Endothelial cell of hepatic sinusoid (primary cell): ENCODE data around the gene CITED2.

Experiments
- in situ Hi-C: cut with HindIII; loops from 2 replicates; pipeline ENCODE4 v1.10.0; 2017; ENCODE audit warnings: low sequenced_read_pairs

CITED2 gene

GRCh38 chr6:139388384-139388783 is 13.9 kb upstream of the CITED2 start:
- in situ Hi-C loops = no loop called here

- in situ Hi-C loops = no loop called here
Observed at GRCh38 chr6:139386404-139386803, 12.0 kb upstream of the CITED2 start.

- in situ Hi-C loops = no loop called here
Observed at GRCh38 chr6:139381216-139381865, 6.9 kb upstream of the CITED2 start.

- in situ Hi-C loops = no loop called here
Observed at GRCh38 chr6:139380611-139381010, 6.2 kb upstream of the CITED2 start.

GRCh38 chr6:139380168-139380567 is 5.7 kb upstream of the CITED2 start:
- in situ Hi-C loops = no loop called here

- in situ Hi-C loops = loop anchor here (5.0 to 10.0 kb wide), 3 partner anchors 158 to 1066 kb away; no protein-coding TSS in a partner anchor
Observed at GRCh38 chr6:139378882-139379341, 4.5 kb upstream of the CITED2 start.

- in situ Hi-C loops = loop anchor here (5.0 to 10.0 kb wide), 3 partner anchors 159 to 1067 kb away; no protein-coding TSS in a partner anchor
Observed at GRCh38 chr6:139378226-139378625, 3.8 kb upstream of the CITED2 start.

- in situ Hi-C loops = loop anchor here (5.0 to 10.0 kb wide), 3 partner anchors 161 to 1068 kb away; no protein-coding TSS in a partner anchor
Observed at GRCh38 chr6:139376604-139377218, 2.3 kb upstream of the CITED2 start.

GRCh38 chr6:139376017-139376330 is 1.5 kb upstream of the CITED2 start:
- in situ Hi-C loops = loop anchor here (5.0 to 10.0 kb wide), 3 partner anchors 161 to 1069 kb away; no protein-coding TSS in a partner anchor

- in situ Hi-C loops = loop anchor here (5.0 to 10.0 kb wide), 3 partner anchors 162 to 1069 kb away; no protein-coding TSS in a partner anchor
Observed at GRCh38 chr6:139375226-139376016, 973 bp upstream of the CITED2 start.

GRCh38 chr6:139373928-139374356 is 506 bp downstream of the CITED2 start:
- in situ Hi-C loops = loop anchor here (10.0 kb wide), 2 partner anchors 681 to 1071 kb away; no protein-coding TSS in a partner anchor

- in situ Hi-C loops = loop anchor here (10.0 kb wide), 2 partner anchors 681 to 1071 kb away; no protein-coding TSS in a partner anchor
Observed at GRCh38 chr6:139373154-139373927, 1.1 kb downstream of the CITED2 start.

GRCh38 chr6:139372326-139373153 is 1.9 kb downstream of the CITED2 start:
- in situ Hi-C loops = loop anchor here (10.0 kb wide), 2 partner anchors 682 to 1072 kb away; no protein-coding TSS in a partner anchor

GRCh38 chr6:139371421-139372203 is 2.8 kb downstream of the CITED2 start:
- in situ Hi-C loops = loop anchor here (10.0 kb wide), 2 partner anchors 683 to 1073 kb away; no protein-coding TSS in a partner anchor

GRCh38 chr6:139370999-139371345 is 3.5 kb downstream of the CITED2 start:
- in situ Hi-C loops = loop anchor here (10.0 kb wide), 2 partner anchors 684 to 1074 kb away; no protein-coding TSS in a partner anchor

GRCh38 chr6:139370283-139370998 is 4.0 kb downstream of the CITED2 start:
- in situ Hi-C loops = loop anchor here (10.0 kb wide), 2 partner anchors 684 to 1074 kb away; no protein-coding TSS in a partner anchor

GRCh38 chr6:139369568-139370282 is 4.7 kb downstream of the CITED2 start:
- in situ Hi-C loops = loop anchor here (10.0 kb wide), 2 partner anchors 685 to 1075 kb away; no protein-coding TSS in a partner anchor
